Measurements from ENCODE around the gene EPHA3.

DNA sequence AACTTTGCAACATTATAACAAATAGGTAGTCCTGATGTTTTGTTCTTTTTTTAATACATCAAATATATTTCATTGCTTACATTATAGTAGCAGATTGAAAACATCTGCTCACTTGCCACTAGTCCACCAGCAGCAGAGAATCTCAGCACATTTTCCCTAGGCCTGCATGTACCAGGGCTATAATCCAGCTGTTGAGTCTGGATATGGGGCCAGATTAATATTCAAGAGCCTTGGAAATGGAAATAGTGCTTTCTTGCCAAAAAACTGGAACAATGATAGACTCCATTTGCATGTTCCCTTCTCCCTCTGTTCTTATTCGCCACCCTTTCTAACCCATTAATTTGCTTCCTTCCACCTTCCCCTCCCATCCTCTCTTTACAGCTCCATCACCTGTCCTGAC is 288.0 kb downstream of the EPHA3 start:
- TF ChIP-seq, protein P1, sequence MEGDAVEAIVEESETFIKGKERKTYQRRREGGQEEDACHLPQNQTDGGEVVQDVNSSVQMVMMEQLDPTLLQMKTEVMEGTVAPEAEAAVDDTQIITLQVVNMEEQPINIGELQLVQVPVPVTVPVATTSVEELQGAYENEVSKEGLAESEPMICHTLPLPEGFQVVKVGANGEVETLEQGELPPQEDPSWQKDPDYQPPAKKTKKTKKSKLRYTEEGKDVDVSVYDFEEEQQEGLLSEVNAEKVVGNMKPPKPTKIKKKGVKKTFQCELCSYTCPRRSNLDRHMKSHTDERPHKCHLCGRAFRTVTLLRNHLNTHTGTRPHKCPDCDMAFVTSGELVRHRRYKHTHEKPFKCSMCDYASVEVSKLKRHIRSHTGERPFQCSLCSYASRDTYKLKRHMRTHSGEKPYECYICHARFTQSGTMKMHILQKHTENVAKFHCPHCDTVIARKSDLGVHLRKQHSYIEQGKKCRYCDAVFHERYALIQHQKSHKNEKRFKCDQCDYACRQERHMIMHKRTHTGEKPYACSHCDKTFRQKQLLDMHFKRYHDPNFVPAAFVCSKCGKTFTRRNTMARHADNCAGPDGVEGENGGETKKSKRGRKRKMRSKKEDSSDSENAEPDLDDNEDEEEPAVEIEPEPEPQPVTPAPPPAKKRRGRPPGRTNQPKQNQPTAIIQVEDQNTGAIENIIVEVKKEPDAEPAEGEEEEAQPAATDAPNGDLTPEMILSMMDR (IDR thresholded peaks at IDR 0.05): no peak
- no peak for TF ChIP-seq POLR2A (IDR thresholded peaks at IDR 0.05)
